GM19025 (cell line): ENCODE measurements around the gene UBE2B.
"Not testable (repeated sequence)": the region's sequence is repeated elsewhere in the genome, so short reads cannot be mapped to it uniquely, and the experiment has no call there.

Experiments used
- ATAC-seq: cut with Tn5 transposase; IDR thresholded peaks from one replicate; pipeline ENCODE4 v1.9.1; 2021; ENCODE audit warnings: mild to moderate bottlenecking, low read depth, moderate library complexity; ENCODE audit not compliant: unreplicated experiment

Gene UBE2B

GRCh38 chr5:134370871-134371833, at the start of gene UBE2B:
TSS of gene UBE2B (plus strand) at chr5:134371569. CDS start at chr5:134371596, 27 bp downstream.
- peak; percentile 61 for ATAC-seq

GRCh38 chr5:134327327-134327726, 44.0 kb upstream of the UBE2B start:
- ATAC-seq, result no peak

- no peak for ATAC-seq
Observed at GRCh38 chr5:134328619-134329018, 42.8 kb upstream of the UBE2B start.

- ATAC-seq, result not testable (repeated sequence)
Observed at GRCh38 chr5:134336833-134337232, 34.5 kb upstream of the UBE2B start.

GRCh38 chr5:134343500-134343899, 27.9 kb upstream of the UBE2B start:
- not testable (repeated sequence) for ATAC-seq

- not testable (repeated sequence) for ATAC-seq
Observed at GRCh38 chr5:134345476-134345875, 25.9 kb upstream of the UBE2B start.

GRCh38 chr5:134345996-134346395, 25.4 kb upstream of the UBE2B start:
- no peak for ATAC-seq

- no peak for ATAC-seq
Observed at GRCh38 chr5:134349463-134349862, 21.9 kb upstream of the UBE2B start.

GRCh38 chr5:134355681-134356080, 15.7 kb upstream of the UBE2B start:
- no peak for ATAC-seq

GRCh38 chr5:134365604-134366003, 5.8 kb upstream of the UBE2B start:
- no peak for ATAC-seq

- ATAC-seq, result peak; percentile 9
Observed at GRCh38 chr5:134370311-134370870, 978 bp upstream of the UBE2B start.

- no peak for ATAC-seq
Observed at GRCh38 chr5:134371834-134372340, 518 bp downstream of the UBE2B start.

- not testable (repeated sequence) for ATAC-seq
Observed at GRCh38 chr5:134373633-134374032, 2.3 kb downstream of the UBE2B start.

GRCh38 chr5:134374232-134374631, 2.9 kb downstream of the UBE2B start:
- no peak for ATAC-seq

- ATAC-seq, result no peak
Observed at GRCh38 chr5:134380346-134380745, 9.0 kb downstream of the UBE2B start.

GRCh38 chr5:134382204-134382603, 10.8 kb downstream of the UBE2B start:
- not testable (repeated sequence) for ATAC-seq

- no peak for ATAC-seq
Observed at GRCh38 chr5:134383980-134384697, 12.8 kb downstream of the UBE2B start.

GRCh38 chr5:134387443-134387842, 16.1 kb downstream of the UBE2B start:
- no peak for ATAC-seq

GRCh38 chr5:134392301-134392700, 20.9 kb downstream of the UBE2B start:
- ATAC-seq, result no peak

GRCh38 chr5:134394932-134395331, 23.6 kb downstream of the UBE2B start:
- no peak for ATAC-seq

- ATAC-seq, result no peak
Observed at GRCh38 chr5:134396274-134396673, 24.9 kb downstream of the UBE2B start.
